NCI-H2196 treated with DMSO at 0.1 percent for 48 hours (cell line): Measurements from ENCODE around the gene IGIP.
A peak's percentile ranks its signal among the peaks of the same experiment; 100 is the strongest.

ENCODE experiments used
- DNase-seq: peaks from one replicate; lab custom pipeline; 2025; ENCODE audit not compliant: unreplicated experiment; lab: John Stamatoyannopoulos, UW

Gene IGIP

DNA sequence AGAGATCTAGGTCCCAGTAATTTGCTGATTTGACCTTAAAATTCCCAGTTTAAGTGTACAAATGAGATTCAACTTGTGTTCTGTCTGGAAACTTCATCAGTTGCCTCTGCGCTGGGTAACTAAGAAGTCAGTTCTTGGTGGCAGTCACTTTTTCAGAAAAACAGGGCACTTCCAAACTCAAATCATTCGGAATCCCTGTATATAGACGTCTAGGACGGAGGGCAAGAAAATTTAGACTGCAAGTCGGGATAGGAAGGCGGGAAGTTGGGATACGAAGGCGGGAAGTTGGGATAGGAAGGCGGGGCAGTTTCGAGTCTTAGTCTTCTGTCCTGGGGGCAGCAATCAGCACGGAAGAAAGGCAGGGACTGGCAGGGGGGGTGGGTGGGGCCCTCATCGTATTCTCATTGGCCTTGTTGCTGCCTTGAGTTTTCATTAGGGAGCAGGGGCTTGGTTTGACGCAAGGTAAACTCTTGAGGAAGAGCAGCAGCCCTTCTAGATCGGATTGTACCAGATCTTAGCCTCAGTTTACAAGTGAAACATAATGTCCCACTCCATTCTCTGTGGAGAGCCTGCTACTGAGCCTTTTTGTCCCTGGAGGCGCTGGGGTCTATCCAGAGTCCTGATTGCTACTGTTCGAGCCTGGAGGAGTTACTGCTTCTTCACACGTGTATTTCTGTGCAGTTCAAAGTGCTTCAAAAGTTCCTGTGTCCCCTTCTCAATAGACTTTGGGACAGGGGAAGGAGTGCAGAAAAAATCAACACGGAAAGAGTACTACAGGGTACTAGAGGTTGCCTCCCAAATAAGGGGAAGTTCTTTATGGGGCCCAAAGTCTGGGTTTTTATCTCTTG, 14.5 kb upstream of the IGIP start:
- DNase-seq, result no peak

DNA sequence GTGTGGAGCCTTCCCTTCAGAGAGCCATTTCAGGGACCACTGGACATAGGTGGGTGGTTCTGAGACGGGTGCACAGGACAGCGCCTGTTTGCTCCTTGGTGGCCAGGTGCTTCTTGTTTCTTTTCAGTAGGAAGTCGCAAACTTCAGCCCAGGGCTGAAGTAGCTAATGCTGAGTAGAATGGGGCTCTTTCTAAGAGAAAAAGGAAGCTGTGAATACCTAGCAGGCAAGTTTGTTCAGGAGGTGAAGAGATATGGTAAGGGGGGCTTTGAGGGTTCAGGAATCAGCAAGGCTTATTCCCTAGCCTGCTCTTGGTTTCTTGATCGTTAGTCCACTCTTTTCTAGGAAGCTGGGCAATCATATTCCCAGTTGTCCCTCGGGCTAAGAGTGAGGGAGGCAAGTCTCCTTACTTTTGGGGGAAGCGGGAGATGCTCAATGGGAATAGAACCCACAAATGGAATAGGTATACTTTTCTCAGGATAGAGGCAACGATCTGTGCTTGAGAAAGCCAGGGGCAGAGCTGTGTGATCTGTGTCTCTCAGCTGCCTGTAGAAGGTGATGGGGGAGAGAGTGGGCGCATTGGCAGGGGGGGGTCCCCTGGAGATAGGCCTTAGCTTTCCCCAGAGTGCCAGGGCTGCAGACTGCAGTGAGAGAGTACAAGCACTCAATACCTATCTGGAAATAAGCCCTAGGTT, 13.7 kb upstream of the IGIP start:
- no peak for DNase-seq

DNA sequence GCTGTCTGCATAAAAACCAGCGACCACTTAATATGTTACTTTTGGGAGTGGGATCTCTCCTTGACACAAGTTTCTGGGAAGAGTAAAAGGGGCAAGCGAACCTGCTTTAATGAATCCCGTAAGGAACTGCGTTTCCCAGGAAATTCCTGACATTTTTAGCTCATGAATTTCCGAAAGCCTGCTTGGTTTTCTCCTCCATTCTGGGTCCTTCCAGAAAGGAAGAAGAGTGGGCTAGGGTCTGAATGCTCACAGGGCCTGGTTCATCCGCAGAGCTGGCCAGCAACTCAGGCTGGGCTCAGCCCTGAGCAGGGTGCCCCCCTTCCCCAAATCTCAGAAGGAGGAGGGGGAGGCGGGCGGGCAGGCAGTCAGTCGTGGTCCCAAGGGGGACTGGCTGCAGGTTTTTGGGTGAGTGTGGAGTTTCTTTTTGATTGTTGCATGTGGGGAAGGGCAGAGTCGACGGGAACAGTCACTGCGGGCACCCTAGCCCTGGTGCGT, 13.0 kb upstream of the IGIP start:
- DNase-seq, result no peak

DNA sequence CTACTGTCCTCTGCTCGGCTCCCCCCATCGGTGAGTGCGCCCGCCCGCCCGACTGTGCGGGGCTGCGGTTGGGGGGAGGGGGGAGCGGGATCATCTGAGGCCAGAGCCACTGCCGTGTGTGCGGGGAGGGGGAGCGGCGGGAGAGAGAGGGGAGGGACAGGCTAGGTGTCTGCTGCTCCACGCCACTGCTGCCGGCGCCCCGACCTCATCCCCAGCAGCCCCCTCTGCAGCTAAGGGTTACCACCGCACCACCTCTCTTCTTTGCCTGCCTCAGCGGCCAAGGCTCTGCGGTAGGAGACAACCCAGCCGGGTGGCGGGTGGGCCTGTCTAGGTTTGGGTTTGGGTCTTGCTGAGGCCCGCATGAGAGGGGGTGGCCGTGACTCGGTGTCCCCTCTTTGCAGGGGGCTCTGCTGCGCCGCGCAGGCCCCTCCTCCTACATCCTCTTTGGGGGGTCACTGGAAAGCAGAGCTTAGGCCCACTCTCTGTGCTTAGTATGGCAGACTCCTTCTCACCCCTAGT, 12.5 kb upstream of the IGIP start:
- no peak for DNase-seq

DNA sequence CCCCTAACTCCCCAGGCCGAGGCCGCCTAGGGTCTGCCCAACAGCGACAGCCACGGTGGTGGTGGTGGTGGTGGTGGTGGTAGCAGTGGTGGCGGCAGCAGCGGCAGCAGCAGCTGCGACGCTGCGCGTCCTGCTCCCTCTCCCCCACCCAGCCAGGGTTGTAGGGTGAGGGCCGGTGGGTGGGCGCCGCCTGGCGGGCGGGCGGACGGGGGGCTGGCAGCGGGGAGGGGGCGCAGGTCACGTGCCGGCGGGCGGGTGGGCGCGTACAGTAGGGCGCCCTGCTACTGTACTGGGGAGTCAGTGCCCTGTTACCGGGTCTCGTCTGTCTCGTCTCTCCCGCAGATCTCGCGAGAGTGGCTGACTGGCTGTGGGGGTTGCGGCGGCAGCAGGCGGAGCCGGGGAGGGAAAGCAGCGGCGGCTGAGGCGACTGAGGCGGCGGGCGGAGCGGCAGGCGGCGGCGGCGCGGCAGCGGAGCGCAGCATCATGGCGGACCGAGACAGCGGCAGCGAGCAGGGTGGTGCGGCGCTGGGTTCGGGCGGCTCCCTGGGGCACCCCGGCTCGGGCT, 12.0 kb upstream of the IGIP start, which contains the start of gene PURA:
TSS of gene PURA (plus strand) at position 411 of the 565 bp plus-strand sequence. CDS start at position 484, 73 bp downstream.
- peak; percentile 82 for DNase-seq

DNA sequence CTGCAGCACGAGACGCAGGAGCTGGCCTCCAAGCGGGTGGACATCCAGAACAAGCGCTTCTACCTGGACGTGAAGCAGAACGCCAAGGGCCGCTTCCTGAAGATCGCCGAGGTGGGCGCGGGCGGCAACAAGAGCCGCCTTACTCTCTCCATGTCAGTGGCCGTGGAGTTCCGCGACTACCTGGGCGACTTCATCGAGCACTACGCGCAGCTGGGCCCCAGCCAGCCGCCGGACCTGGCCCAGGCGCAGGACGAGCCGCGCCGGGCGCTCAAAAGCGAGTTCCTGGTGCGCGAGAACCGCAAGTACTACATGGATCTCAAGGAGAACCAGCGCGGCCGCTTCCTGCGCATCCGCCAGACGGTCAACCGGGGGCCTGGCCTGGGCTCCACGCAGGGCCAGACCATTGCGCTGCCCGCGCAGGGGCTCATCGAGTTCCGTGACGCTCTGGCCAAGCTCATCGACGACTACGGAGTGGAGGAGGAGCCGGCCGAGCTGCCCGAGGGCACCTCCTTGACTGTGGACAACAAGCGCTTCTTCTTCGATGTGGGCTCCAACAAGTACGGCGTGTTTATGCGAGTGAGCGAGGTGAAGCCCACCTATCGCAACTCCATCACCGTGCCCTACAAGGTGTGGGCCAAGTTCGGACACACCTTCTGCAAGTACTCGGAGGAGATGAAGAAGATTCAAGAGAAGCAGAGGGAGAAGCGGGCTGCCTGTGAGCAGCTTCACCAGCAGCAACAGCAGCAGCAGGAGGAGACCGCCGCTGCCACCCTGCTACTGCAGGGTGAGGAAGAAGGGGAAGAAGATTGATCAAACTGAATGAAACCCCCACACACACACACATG, 11.2 kb upstream of the IGIP start:
- DNase-seq, result peak; percentile 13

DNA sequence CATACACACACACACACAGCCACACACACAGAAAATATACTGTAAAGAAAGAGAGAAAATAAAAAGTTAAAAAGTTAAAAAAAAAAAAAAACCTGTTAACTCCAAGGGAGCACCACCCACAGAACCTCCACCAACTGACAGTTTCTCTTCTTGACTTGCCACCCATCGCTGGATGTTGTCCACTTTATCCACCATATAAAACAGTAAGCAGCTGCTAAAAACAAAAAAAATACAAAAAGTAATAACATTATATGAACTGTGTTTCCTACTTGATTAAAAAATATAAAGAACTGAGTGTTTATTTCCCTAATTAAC, 10.6 kb upstream of the IGIP start:
- DNase-seq, result no peak

DNA sequence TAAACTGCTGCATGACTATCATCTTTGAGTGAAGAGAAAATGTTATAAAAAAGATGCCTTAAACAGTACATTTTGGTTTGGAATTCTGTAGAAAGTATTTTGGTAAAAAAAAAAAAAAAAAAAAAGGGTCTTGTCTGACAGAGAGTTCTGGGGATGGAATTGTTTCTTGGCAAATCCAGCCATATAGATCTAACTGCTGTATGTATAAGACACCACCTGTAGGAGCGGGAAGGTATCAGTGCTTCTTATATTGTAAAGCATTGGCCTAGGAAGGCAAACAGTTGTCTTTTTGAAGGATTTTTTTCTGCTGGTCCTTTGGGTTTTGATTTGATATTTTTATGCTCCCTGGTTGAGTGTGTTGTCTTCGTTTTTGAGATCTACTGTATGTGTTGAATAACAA, 9.0 kb upstream of the IGIP start:
- DNase-seq, result no peak

DNA sequence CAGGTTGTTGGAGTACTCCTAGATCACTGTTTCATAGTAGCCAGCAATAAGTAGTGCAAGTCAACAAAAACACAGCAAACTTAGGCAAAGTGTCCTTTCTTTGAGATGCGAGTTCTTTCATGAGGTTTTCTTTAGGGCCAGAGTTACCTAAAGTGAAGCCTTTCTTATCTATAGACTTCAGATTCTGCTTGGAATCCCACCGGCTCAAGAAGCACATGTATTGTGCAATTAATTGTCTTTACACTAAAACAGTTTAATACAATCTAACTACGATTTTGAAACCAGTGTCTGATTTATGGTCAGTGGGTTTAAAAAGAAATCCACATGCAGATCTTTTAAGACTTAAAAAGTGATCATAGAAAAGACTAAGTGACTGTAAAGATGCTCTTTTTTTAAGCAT, 8.2 kb upstream of the IGIP start:
- no peak for DNase-seq

DNA sequence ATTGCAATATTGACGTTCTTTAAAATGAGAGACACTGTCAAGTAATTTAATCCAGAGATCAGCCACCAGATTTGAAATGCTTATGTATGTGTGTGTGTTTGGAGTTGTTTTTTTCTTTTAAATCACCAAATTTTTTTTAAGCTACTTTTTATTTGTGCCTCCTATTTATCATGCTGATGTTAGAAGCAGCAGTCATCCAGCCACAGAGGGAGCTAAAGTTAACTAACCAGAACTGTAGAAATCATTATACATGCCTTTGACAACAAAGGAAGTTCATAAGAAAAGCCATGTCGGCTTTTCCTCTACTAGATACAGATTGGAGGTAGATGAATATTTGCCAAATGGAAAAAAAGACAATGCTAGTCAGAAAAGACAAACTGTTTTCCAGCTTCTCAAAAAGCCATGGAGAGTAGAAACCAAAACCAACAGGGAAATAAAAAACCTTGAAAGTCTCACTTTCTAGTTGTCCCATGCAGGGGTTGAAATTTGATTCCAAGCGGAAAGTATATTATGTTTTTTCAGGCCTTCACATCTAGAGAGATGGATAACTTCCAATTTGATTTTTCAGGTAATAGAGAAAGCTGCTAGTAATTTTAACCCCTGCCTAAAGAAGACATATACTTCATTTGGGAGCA, 7.3 kb upstream of the IGIP start:
- no peak for DNase-seq

DNA sequence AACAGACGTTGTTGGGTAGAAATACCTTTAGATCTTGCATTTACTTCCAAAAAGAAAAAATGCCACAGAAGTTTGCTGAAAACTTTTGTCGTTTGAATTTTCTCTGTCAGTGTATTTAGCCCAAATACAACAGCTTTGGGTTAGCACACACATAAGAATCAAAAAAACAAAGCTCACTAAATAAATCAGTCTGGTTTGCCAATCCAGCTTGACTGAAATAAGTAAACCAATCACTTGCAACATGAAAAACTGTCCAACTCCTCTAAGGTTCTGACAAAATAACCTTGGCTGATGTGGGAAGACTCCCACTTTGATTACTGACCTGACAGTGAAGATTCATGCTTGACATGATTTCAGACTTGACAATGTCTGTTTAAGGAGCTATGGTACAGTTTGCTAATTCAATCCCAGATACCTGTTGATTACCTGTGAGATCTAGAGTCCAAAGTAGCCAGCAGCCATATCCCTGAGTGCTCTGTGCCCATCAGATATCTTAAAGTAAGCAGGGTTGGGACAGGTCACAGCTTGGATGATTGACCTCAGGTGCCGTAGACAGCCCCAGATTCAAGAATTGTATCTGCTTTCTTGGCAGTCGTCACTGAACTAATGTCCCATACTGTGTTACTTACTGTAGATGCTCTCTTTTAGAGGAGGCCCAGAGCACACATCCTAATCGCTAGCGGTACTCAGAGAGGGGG, 727 bp downstream of the IGIP start:
- no peak for DNase-seq

DNA sequence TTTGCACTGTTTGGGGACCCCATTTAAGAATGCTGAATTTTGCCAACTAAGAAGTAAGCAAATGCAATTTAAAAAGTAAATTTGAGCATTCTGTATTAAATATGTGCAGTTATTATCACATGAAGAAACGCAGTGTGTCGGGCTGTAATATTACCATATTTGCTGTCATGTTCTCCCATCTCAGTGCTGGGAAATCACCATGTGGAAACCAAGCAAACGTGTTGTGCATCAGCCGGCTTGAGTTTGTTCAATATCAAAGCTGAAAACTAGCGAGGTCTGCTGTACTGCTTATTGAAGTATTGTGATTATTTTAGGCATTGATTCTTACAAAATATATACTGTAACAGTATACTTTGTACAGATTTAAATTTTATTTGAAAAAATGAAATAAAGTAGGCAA, 2.6 kb downstream of the IGIP start:
- DNase-seq, result no peak

DNA sequence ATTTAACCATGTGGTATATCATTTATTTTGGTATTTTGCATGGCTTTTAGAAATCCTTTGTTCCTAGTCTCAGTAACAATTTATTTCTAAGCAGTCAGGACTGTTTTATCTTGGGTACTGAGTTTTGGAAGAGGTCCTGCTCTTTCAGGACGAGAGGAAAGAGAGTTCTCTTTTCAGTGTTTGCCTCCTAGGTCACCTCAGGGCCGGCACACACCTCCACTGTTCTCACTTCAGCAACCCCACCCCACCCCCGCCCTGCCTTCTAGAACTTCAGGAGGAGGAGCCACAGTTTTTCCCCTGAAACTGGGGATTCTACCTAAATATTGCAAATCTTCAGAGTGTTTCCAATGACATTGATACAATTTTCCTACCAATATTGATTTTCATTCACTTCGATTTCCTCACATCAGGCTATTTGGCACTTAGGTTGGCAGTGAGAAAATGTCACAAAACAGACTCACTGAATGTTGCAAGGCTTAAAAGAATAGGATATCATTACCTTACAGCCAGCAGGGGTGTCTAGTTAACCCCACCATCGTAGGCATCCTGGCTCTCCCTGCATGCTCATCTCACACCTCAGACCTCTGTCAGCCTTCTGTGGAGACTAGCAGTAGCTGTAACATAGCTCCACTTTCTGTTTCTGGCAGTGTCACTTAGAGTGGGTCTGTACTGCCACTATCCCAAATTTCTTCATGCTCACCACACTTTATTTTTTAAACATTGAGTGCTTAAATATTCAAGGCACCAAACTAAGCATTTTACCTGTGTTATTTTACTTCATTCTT, 5.4 kb downstream of the IGIP start:
- no peak for DNase-seq

DNA sequence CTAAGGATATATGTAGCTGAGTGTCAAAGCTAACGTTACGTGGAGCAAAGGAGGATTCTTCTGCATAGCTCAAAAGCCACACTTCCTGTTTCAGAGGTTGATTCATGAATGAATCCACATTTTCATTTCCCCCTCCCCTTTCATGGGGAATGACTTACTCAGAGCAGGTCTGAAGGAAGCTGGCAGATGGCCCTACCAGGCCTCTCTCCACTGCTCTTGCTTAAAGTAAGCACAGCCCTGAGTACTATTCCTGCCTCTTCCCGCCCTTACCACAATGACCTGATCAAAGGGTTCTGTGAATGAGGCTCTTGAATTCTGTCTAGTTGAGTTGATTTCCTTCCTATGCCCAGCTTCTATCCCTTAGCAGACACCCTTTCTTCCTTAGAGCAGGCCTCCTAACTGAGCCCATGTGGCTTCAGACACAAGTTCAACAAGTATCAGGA, 6.3 kb downstream of the IGIP start:
- peak; percentile 14 for DNase-seq

DNA sequence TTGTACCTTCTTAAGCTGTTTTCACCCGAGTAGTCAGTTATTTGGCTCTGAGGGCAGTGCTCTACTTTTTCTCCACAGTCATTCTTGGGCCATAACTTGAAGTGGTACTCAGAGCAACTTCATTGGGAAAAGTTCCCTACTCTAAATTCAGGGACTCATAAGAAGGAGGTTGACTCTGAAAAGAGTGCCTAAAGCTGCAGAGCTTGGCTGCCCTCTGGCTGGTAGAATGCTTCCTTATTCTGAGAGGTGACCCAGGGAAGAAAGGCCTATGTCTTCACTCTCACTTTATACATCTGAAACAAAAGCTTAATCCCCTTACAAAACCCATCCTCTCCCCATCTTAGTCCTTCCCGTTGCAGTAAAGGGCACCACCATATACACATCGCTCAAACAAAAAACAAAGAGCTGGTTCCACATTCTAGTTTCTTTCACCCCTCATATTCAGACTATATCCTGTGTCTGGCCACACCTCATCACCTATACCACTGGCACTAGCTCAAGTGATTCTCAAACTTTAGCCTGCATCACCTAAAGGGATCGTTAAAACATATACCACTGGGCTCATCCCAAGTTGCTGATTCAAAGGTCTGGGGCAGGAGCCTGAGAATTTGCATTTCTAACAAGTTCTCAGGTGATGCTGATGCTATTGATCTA, 7.9 kb downstream of the IGIP start:
- no peak for DNase-seq

DNA sequence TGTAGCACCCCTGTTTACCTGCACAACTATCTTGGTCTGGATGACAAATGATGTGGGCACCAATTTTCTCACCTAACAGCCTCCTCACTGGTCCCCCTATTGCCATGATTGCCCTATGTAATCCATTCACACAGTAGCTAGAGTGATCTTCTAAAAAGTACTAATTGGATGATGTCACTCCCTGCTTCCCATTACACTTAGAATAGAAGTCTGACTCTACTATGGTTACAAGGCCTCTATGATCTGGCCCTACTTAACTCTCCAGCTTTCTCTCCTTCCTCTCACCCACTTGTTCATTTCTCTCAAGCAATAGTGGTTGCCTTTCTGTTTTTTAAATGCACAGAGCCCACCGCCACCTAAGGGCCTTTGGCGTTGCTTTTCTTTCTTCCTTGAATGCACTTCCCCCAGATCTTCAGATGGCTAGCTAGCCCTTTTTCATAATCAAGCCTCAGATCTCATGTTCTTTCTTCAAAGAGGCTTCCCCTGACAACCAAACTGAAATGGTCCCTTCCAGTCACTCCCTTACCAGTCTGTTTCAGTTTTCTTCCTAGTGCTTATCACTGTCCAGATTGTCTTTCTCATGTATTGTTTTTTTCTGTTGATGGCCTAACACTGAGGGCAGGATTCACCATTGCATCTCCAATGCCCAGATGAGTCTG, 8.7 kb downstream of the IGIP start:
- no peak for DNase-seq

DNA sequence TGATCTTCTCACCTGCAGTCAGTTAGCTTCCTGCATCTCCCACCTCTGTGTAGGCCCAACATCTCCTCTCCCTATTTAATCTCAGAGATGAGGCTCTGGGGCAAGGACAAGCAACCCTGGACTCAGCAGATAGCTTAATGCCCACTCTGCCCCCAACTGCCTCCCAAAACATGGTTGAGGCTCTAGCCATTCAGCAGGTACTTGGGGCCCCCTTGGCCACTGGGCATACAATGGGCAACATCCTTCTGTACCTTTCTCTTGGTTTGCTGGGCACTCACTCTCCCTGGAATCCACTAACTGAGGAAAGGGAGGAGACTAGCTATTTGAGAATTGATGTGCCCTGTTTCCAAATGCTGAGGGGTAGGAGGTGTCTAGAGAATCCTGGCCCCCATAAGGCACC, 9.4 kb downstream of the IGIP start:
- no peak for DNase-seq

DNA sequence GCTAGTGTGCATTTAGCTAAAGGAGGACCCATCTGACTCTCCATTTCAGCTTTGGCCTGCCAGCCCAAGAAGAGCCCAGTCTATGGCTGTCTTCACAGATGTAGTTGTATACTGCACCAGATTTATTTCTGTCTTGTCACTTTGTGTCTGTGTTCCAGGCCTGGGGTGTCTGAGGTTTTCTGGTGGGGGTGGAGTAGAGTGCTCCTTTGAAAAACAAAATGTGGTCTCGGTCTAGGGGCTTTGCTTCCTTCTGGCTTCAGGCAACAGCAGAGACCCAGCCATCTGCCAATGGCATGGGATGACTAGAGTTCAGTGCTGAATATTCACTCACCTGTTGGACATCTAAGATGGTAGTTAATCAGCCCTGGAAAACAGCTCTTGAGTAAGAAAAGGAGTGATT, 10.9 kb downstream of the IGIP start:
- DNase-seq, result no peak
